ENCODE results near the gene CYP2S1. TPM values are rescaled to one million over a fixed set of nuclear protein-coding genes. Genes with fewer than 3 reads are reported as not detected.

Gene CYP2S1
- total and polyA plus RNA-seq, 2 of the 4 experiments (the other 2 are of a cell fraction) = 0.54 to 2.1 TPM

DNA sequence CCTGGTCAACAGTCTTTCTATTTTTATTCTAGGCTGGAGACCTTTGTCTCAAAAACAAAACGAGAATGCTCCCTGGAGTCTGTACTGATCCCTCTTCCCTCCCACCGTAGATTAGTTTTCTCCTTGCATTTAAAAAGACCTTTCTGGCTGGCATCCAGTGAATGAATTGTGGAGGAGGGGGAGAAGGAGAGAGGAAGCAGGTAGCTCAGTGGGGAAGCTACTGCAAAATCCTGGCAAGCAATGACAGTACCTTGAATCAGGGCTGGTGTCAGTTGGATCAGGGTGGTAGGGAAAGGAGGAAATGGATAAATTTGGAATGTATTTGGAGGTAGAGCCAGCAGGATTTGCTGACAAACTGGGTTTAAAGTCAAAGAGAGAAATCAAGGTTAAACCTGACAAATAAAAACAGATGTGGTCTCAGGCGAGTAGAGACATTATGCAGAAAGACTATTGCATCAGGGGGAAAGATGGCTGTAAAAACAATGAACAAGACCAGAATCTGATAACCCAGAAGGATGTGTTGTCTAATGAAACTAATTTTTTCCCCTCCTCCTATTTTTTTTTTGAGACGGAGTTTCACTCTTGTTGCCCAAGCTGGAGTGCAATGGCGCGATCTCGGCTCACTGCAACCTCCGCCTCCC, 3.5 kb upstream of the CYP2S1 start:
- H3K23ac ChIP-seq (ENCODE audit: low read depth, low read length) = no peak overlapping the region
- BruUV-seq (replicated peaks) = no TSS peak

More for the DNA sequence above, 3.5 kb upstream of the CYP2S1 start:
- no peaks in the 10 kb centered on the region; the same call in 1 of the 2 replicates for H3K9me1 ChIP-seq (ENCODE audit: insufficient read depth, low read length)
- no peaks in the 10 kb centered on the region for H3K4me1 ChIP-seq (ENCODE audit: control insufficient read depth, insufficient read depth, low read length)
- in situ Hi-C loops (cut with MboI; ENCODE audit: low sequenced_read_pairs) (no loop called here), intact Hi-C loops (cut with micrococcal nuclease) (no loop called here), dilution Hi-C loops (cut with HindIII; ENCODE audit: low sequenced_read_pairs, unreplicated experiment) (no loop called here)
- H4K91ac ChIP-seq (ENCODE audit: insufficient read depth, low read depth, low read length) = no peak overlapping the region
- no peak overlapping the region for H4K5ac ChIP-seq (ENCODE audit: low read depth, low read length)
- CTCF ChIA-PET = no interaction called here
- H3K18ac ChIP-seq (ENCODE audit: low read depth, low read length) = no peak overlapping the region
- H3K14ac ChIP-seq (replicated peaks; ENCODE audit: low read depth, low read length) = no peak overlapping the region
- H2AK5ac ChIP-seq (ENCODE audit: low read depth, low read length) = no peak overlapping the region
- H3K27ac ChIP-seq (ENCODE audit: insufficient read depth, low read length) = no peak overlapping the region
- H2AK9ac ChIP-seq (replicated peaks; ENCODE audit: low read depth, low read length, poor library complexity) = no peak overlapping the region
- no peak for TF ChIP-seq MAFK (IDR thresholded peaks at IDR 0.05; ENCODE audit: low read depth, low read length)
- TF ChIP-seq RAD21 (IDR thresholded peaks at IDR 0.05; ENCODE audit: low read length) = no peak
- TF ChIP-seq MAZ (IDR thresholded peaks at IDR 0.05; ENCODE audit: borderline replicate concordance, low read depth, low read length) = no peak
- no peak for TF ChIP-seq BHLHE40 (IDR thresholded peaks at IDR 0.05; ENCODE audit: low read depth, low read length)
- TF ChIP-seq MXI1 (IDR thresholded peaks at IDR 0.05; ENCODE audit: borderline replicate concordance, low read depth, low read length) = no peak
- TF ChIP-seq RCOR1 (IDR thresholded peaks at IDR 0.05; ENCODE audit: insufficient replicate concordance, low read length) = no peak
- no peak for TF ChIP-seq RFX5 (IDR thresholded peaks at IDR 0.05; ENCODE audit: low read depth, low read length)
- TF ChIP-seq, protein P1, sequence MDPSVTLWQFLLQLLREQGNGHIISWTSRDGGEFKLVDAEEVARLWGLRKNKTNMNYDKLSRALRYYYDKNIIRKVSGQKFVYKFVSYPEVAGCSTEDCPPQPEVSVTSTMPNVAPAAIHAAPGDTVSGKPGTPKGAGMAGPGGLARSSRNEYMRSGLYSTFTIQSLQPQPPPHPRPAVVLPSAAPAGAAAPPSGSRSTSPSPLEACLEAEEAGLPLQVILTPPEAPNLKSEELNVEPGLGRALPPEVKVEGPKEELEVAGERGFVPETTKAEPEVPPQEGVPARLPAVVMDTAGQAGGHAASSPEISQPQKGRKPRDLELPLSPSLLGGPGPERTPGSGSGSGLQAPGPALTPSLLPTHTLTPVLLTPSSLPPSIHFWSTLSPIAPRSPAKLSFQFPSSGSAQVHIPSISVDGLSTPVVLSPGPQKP (IDR thresholded peaks at IDR 0.05; ENCODE audit: borderline replicate concordance, low read depth, low read length) = no peak
- TF ChIP-seq FOS (IDR thresholded peaks at IDR 0.05; ENCODE audit: low read depth, low read length) = no peak
- no peak for TF ChIP-seq CHD1 (IDR thresholded peaks at IDR 0.05; ENCODE audit: low read depth, low read length)
- TF ChIP-seq CEBPB (IDR thresholded peaks at IDR 0.05; ENCODE audit: low read depth, low read length) = no peak
- H3K9me3 ChIP-seq (ENCODE audit: control insufficient read depth, insufficient read depth, low read length) = no peaks in the 10 kb centered on the region
- H4K20me1 ChIP-seq (ENCODE audit: insufficient read depth, low read length) = no peaks in the 10 kb centered on the region
- no peak overlapping the region for H3K9ac ChIP-seq (ENCODE audit: low read depth, low read length)
- no peak overlapping the region for H2BK20ac ChIP-seq (ENCODE audit: low read depth, low read length)
- peaks cover 2% of the 10 kb centered on the region for H3K27me3 ChIP-seq (ENCODE audit: control insufficient read depth, insufficient read depth, low read length)
- DNase-seq (no peak), ATAC-seq (ENCODE audit: low read depth) (no peak)
- no peaks in the 10 kb centered on the region; a peak in 1 of 4 replicates for H3K79me1 ChIP-seq (ENCODE audit: low read depth in 1 of 2, low read length in 2 of 2)
- H3K4me2 ChIP-seq (ENCODE audit: low read depth, low read length) = no peak overlapping the region
- H3K4ac ChIP-seq (ENCODE audit: low read depth, low read length) = no peak overlapping the region
- no peak overlapping the region for H3K4me3 ChIP-seq (ENCODE audit: insufficient read depth, low read depth, low read length)
- POLR2A ChIA-PET (ENCODE audit: unreplicated experiment) = no interaction called here
- H2BK15ac ChIP-seq (ENCODE audit: low read depth, low read length) = no peak overlapping the region
- H4K8ac ChIP-seq (ENCODE audit: low read depth in 2 of 2, low read length in 2 of 2) = no peak overlapping the region
- WGBS, 2 experiments (ENCODE audit: extremely low coverage in 2 of 2, insufficient read length in 1 of 2) = 50% methylated on average over 1 of the region's 8 CpGs; no CpG with 5 or more reads in 1 of the 2 experiments
- no peak overlapping the region for H2BK5ac ChIP-seq (ENCODE audit: low read depth, low read length, poor library complexity, severe bottlenecking)
- no peak overlapping the region for H2BK120ac ChIP-seq (ENCODE audit: low read depth, low read length)
- no peak overlapping the region for H3K56ac ChIP-seq (ENCODE audit: extremely low read depth, insufficient read depth, low read length)
- H3K36me3 ChIP-seq (ENCODE audit: control insufficient read depth, insufficient read depth, low read length) = no peaks in the 10 kb centered on the region
- H2AFZ ChIP-seq (replicated peaks; ENCODE audit: low read length, poor library complexity) = no peak overlapping the region
